Activated gamma-delta T cell (primary cell): Measurements from ENCODE around the gene DUSP22.

Source experiments
- DNase-seq: peaks from one replicate; lab custom pipeline; 2025; lab: John Stamatoyannopoulos, UW

The DUSP22 gene

GRCh38 chr6:309947-310346 is 17.7 kb downstream of the DUSP22 start:
- DNase-seq = no peak

- DNase-seq = no peak
Observed at GRCh38 chr6:310671-311070, 18.4 kb downstream of the DUSP22 start.

- DNase-seq = no peak
Observed at GRCh38 chr6:311679-312220, 19.5 kb downstream of the DUSP22 start.

- no peak for DNase-seq
Observed at GRCh38 chr6:313087-313486, 20.8 kb downstream of the DUSP22 start.

GRCh38 chr6:313917-314316 is 21.6 kb downstream of the DUSP22 start:
- no peak for DNase-seq

- DNase-seq = no peak
Observed at GRCh38 chr6:314377-314776, 22.1 kb downstream of the DUSP22 start.

- DNase-seq = no peak
Observed at GRCh38 chr6:315226-315625, 22.9 kb downstream of the DUSP22 start.

GRCh38 chr6:315921-316752 is 23.9 kb downstream of the DUSP22 start:
- DNase-seq = no peak

GRCh38 chr6:316753-317038 is 24.4 kb downstream of the DUSP22 start:
- no peak for DNase-seq

GRCh38 chr6:317060-317447 is 24.8 kb downstream of the DUSP22 start:
- DNase-seq = no peak

GRCh38 chr6:317448-318144 is 25.3 kb downstream of the DUSP22 start:
- DNase-seq = no peak

GRCh38 chr6:318243-318890 is 26.1 kb downstream of the DUSP22 start:
- DNase-seq = no peak

- DNase-seq = no peak
Observed at GRCh38 chr6:319177-320131, 27.2 kb downstream of the DUSP22 start.

GRCh38 chr6:320351-321157 is 28.3 kb downstream of the DUSP22 start:
- DNase-seq = no peak

GRCh38 chr6:321158-321438 is 28.8 kb downstream of the DUSP22 start:
- no peak for DNase-seq

- no peak for DNase-seq
Observed at GRCh38 chr6:321536-322258, 29.4 kb downstream of the DUSP22 start.

GRCh38 chr6:322259-322930 is 30.1 kb downstream of the DUSP22 start:
- DNase-seq = no peak

- DNase-seq = no peak
Observed at GRCh38 chr6:322940-323729, 30.8 kb downstream of the DUSP22 start.

- no peak for DNase-seq
Observed at GRCh38 chr6:323730-324088, 31.4 kb downstream of the DUSP22 start.
